ENCODE data around the gene POLR3C.

DNA sequence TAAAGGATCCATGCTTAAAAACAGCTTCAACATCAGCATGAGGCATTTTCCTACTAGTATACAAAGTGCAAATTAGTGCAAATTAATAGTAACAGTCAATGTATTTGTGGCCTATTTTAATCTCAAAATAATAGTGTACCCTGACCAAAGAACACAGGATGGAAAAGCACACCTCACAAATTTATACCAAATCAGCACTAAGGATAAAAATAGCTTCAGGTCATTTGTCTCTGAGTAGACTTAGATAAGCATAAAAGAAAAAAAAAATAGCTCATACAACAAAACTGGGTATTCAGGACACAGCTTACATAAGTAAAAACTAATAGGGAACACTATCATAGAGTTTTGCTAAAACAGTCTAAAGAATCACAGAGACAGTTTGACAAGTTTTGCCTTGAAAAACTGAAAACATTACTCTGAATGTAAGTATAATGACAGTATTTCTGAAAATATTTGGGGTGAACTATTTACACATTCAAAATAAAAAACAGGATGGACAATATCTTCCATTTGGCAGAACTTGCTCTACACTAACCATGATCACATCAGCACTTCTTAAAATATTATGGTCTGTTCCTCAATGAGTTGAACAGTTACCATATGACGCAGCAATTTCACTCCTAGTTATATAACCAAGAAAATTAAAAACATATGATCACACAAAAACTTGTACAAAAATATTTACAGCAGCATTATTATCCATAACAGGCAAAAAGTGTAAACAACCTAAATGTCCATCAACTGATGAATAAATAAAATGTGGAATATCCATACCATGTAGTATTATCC, 46.4 kb upstream of the POLR3C start:
- TF ChIP-seq, protein P1, sequence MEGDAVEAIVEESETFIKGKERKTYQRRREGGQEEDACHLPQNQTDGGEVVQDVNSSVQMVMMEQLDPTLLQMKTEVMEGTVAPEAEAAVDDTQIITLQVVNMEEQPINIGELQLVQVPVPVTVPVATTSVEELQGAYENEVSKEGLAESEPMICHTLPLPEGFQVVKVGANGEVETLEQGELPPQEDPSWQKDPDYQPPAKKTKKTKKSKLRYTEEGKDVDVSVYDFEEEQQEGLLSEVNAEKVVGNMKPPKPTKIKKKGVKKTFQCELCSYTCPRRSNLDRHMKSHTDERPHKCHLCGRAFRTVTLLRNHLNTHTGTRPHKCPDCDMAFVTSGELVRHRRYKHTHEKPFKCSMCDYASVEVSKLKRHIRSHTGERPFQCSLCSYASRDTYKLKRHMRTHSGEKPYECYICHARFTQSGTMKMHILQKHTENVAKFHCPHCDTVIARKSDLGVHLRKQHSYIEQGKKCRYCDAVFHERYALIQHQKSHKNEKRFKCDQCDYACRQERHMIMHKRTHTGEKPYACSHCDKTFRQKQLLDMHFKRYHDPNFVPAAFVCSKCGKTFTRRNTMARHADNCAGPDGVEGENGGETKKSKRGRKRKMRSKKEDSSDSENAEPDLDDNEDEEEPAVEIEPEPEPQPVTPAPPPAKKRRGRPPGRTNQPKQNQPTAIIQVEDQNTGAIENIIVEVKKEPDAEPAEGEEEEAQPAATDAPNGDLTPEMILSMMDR (IDR thresholded peaks at IDR 0.05) = no peak
- TF ChIP-seq POLR2AphosphoS5 (IDR thresholded peaks at IDR 0.05) = no peak
- no peak for TF ChIP-seq POLR2A (IDR thresholded peaks at IDR 0.05)
- no peak for TF ChIP-seq EP300 (IDR thresholded peaks at IDR 0.05)

Measured in upper lobe of left lung (tissue), 4 donors.